Skeletal muscle satellite cell (primary cell): ENCODE results near the gene KCNQ1.

Experiments
- H3K27me3 ChIP-seq: 2 replicates; pipeline ENCODE4 v1.7.0; 2013; ENCODE audit warnings: low read length; ENCODE audit not compliant: control insufficient read depth, insufficient read depth
- H3K36me3 ChIP-seq: 2 replicates; pipeline ENCODE4 v1.7.0; 2013; ENCODE audit warnings: mild to moderate bottlenecking, control low read depth, low read length; ENCODE audit not compliant: insufficient read depth
- H3K4me1 ChIP-seq: 2 replicates; pipeline ENCODE4 v1.7.0; 2013; ENCODE audit warnings: low read length; ENCODE audit not compliant: control insufficient read depth, insufficient read depth
- H3K4me2 ChIP-seq: 2 replicates; pipeline ENCODE4 v1.7.0; 2013; ENCODE audit warnings: mild to moderate bottlenecking, low read length
- H3K4me3 ChIP-seq: 2 replicates; pipeline ENCODE4 v1.7.0; 2013; ENCODE audit warnings: low read length
- H3K9ac ChIP-seq: 2 replicates; pipeline ENCODE4 v1.7.0; 2013; ENCODE audit warnings: mild to moderate bottlenecking, low read depth, low read length, moderate library complexity
- H3K9me3 ChIP-seq: replicated peaks from 2 replicates; pipeline ENCODE4 v1.7.0; 2013; ENCODE audit warnings: mild to moderate bottlenecking, control low read depth, low read length

Gene KCNQ1

DNA sequence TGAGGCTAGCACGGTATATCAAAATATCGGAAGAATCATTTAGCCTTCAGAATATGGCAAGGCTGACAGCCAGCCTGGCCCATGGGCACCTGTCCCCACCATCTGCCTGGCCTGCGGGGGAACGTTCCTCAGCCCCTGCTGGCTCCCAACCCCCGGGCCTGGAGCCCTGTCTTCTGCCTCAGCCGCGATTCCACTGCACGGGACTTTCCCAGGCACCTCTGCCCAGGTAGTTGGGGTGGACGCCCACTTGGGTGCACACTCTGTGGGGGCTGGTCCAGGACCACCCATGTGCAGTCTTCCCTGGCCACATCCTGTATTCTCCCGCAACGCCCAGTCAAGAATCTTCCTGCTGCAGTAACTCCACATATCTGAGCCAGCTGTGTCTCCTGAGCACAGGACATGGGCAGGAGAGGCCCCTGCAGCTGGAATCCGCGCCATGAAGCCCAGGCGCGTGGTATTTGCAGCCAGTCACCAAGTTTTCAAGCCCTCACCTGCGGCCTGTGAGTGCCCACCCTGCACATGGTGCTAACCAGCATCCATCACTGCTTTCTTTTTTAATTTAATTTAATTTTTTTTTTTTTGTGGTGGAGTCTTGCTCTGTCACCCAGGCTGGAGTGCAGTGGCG is 77.9 kb downstream of the KCNQ1 start:
- H3K4me3 ChIP-seq: no peak overlapping the region
- H3K9me3 ChIP-seq: no peaks in the 10 kb centered on the region
- peaks cover 56% of the 10 kb centered on the region for H3K27me3 ChIP-seq
- H3K4me1 ChIP-seq: no peaks in the 10 kb centered on the region
- H3K4me2 ChIP-seq: no peak overlapping the region
- H3K36me3 ChIP-seq: no peaks in the 10 kb centered on the region
- H3K9ac ChIP-seq: no peak overlapping the region

DNA sequence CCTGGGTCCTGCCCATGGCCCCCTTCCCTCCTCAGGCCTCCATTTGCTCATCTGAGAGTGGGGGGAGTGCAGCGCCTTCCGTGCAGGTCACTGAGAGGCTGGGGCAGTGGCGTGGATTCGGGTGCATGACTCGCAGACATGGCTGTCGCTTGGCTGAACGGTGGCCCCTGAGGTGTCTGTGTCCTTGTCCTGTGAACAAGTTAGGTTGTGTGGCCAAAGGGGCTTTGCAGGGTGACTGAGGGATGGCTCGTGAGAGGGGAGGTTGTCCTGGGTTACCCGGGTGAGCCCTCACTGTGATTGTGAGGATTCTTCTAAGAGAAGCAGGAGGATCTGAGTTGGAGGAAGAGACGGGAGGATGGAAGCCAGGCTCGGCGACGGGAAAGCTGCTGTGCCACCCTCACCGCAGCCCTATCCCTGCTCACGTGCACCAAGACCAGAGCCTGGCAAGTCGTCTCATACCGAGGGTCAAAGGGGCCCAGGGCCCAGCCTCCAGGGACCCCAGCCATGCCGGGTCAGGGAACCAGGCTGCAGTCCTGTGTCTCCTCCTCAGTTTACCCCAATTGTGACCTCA is 79.1 kb downstream of the KCNQ1 start:
- Histone ChIP-seq H3K4me3 (no peak overlapping the region), H3K27me3 (peaks cover 56% of the 10 kb centered on the region), H3K9ac (no peak overlapping the region), H3K36me3 (no peaks in the 10 kb centered on the region), H3K4me2 (no peak overlapping the region), H3K4me1 (no peaks in the 10 kb centered on the region), H3K9me3 (no peaks in the 10 kb centered on the region)

DNA sequence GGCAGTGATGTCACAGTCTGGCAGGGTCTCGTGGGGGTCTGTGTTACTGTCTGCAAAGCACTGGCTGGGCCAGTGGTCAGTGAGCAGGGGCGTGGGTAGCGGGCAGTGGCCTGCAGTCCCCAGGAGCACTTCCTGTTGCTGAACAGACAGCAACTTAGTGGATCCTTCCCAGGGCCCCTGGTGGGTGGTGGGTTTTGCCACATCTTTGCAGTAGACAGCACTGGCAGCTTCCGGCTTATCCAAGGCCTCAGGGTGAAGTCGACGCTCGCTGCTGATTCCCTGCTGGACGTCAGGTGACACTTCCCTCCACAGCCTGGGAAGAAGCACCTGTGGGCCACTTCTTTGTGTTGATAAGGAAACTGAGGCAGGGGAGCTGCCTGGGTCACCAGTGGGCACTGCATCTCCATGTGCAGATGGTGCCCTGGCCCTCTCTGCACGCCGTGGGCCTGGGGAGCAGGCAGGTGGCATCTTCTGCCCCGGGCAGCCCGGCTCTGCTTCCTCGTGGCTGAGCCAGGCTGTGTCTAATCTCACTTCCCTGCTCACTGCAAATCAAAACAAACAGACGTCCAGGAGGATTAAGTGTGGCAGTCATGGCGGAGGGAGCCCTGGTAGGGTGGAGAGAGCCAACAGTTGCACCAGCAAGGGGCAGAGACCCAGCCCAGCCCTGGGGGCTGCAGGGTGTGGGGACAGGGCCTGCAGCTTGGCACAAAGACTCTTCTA is 79.8 kb downstream of the KCNQ1 start:
- no peaks in the 10 kb centered on the region for H3K36me3 ChIP-seq
- H3K9me3 ChIP-seq: no peaks in the 10 kb centered on the region
- no peaks in the 10 kb centered on the region for H3K4me1 ChIP-seq
- no peak overlapping the region for H3K4me3 ChIP-seq
- no peak overlapping the region for H3K9ac ChIP-seq
- no peak overlapping the region for H3K4me2 ChIP-seq
- H3K27me3 ChIP-seq: peaks cover 61% of the 10 kb centered on the region

DNA sequence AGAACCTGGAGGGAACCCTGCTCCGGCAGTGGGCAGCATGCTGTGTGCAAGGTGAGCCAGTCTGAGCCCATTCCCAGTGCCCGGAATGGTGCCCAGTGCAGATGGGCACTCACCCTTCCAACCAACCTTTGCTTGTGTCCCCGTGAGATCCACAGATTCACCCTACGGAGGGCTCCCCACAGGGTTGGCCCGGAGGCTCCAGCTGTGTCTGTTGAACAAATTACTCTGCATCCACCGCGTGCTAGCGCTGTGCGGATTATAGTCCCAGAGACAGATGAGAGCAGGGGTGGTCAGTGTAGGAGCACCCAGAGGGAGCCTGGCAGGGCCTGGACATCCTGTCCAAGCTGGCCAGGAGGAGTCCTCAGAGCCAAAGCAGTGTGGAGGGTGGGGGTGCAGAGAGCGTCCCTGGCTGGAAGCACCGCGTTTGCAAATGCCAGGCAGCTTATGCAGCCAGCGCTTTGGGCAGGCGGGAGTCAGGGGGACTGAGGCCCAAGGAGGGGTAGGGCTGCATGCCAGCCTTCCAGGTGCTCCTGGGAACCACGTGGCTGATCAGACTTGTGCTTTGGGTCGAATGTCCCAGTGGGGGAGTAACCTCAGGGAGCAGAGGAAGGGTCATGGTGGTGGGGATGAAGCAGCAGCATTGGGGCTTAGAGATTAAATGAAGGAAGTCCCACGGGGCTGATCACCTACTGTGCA is 80.5 kb downstream of the KCNQ1 start:
- Histone ChIP-seq H3K9me3 (no peaks in the 10 kb centered on the region), H3K9ac (no peak overlapping the region), H3K4me2 (no peak overlapping the region), H3K27me3 (peaks cover 61% of the 10 kb centered on the region), H3K4me1 (no peaks in the 10 kb centered on the region), H3K4me3 (no peak overlapping the region), H3K36me3 (no peaks in the 10 kb centered on the region)

DNA sequence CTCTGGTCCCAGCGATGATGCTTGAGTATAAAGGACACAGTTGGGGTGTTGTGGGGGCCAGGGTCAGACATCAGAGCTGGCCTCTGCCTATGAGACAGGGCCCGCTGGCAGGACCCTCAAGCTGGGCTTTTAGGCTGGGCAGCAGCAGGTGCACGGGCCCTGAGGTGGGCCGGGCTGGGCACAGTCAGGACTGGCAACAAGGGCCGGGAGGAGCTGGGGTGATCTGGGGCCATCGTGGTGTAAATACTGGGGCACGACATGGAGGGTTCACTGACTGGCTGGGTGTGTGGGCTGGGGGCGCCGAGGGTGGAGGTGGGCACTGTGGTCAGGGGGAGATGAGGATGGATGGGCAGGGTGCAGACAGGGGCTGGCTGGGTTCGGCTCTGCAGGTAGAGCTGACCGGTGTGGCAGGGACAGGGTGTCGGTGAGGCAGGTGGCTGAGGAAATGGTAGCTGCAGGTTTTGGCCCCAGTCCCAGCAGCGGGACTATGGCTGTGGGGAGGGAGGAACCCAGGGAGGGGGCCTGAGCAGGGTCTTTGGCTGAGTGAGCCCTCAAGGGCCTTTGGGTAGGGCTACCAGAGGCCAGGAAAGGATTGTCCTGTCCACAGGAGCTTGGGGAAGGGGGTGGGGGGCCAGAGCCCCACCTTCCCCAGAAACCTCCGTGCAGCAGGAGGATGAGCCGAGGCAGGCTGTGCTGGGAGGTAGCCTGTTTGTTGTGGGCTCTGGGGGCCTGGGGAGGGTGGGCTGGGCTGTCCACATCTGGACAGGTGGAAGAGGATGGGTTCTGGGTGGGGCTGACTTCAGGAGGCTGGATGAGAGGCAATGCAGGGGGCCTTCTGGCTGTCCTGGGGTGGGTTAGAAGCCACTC is 81.4 kb downstream of the KCNQ1 start:
- H3K4me2 ChIP-seq: no peak overlapping the region
- H3K4me1 ChIP-seq: no peaks in the 10 kb centered on the region
- no peaks in the 10 kb centered on the region for H3K36me3 ChIP-seq
- H3K4me3 ChIP-seq: no peak overlapping the region
- peaks cover 55% of the 10 kb centered on the region for H3K27me3 ChIP-seq
- no peak overlapping the region for H3K9ac ChIP-seq
- H3K9me3 ChIP-seq: no peaks in the 10 kb centered on the region

DNA sequence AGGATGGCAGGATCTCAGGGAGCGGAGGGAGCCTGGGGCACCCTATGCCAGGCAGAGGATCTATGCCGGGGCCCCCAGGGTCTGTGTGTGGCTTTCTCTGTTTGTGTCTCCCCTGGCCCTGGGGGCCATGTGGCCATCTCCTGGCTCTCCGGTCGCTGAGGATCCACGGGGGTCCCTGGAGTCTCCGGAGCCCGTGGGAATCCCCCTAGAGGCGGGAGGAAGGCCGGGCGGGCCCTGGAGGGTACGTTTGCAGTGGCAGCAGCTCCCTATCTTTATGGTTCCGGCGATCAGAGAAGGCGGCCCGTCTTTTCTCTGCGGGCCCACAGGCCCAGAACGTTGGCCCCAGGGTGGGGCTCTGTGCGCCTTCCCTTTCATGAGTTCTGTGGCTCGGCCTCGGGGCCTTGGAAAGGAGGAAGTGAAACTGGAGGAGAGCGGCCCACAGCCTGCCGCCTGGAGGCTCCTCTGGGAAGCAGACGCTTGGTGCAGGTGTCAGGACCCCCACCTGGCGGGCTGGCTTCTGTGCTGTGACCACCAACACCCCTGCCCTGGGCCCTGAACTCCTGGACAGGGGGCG is 82.1 kb downstream of the KCNQ1 start:
- peaks cover 52% of the 10 kb centered on the region for H3K27me3 ChIP-seq
- H3K36me3 ChIP-seq: no peaks in the 10 kb centered on the region
- H3K9ac ChIP-seq: no peak overlapping the region
- no peak overlapping the region for H3K4me3 ChIP-seq
- no peak overlapping the region for H3K4me2 ChIP-seq
- H3K4me1 ChIP-seq: no peaks in the 10 kb centered on the region
- no peaks in the 10 kb centered on the region for H3K9me3 ChIP-seq

DNA sequence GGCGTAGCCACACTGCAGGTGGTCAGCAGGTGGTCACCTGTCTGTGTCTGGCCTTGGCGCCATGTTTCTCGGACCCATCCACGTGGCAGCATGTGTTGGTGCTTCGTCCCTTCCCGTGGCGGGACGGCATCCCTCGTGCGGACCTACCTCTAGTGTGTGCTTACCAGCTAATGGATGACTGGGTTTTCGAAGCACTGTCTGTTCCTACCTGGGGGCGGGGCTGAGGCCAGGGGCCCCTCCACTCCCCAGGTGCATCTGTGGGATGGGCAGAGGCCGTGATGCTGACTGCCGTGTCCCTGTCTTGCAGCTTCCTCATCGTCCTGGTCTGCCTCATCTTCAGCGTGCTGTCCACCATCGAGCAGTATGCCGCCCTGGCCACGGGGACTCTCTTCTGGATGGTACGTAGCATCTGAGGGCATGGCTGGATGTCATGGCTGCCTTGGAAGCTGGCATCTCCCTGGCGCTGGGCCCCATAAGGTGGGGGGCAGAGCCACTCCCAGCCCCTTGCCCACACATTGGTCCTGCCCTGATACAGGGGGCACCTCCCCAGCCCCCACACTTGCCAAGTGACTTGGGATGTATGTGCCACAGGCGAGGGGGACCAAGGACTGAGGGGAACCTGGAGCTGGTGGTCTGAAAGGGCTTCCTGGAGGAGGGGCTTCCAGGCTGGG is 82.9 kb downstream of the KCNQ1 start:
- H3K4me2 ChIP-seq: no peak overlapping the region
- no peak overlapping the region for H3K9ac ChIP-seq
- no peak overlapping the region for H3K4me3 ChIP-seq
- H3K27me3 ChIP-seq: peaks cover 50% of the 10 kb centered on the region
- no peaks in the 10 kb centered on the region for H3K9me3 ChIP-seq
- H3K4me1 ChIP-seq: no peaks in the 10 kb centered on the region
- no peaks in the 10 kb centered on the region for H3K36me3 ChIP-seq

DNA sequence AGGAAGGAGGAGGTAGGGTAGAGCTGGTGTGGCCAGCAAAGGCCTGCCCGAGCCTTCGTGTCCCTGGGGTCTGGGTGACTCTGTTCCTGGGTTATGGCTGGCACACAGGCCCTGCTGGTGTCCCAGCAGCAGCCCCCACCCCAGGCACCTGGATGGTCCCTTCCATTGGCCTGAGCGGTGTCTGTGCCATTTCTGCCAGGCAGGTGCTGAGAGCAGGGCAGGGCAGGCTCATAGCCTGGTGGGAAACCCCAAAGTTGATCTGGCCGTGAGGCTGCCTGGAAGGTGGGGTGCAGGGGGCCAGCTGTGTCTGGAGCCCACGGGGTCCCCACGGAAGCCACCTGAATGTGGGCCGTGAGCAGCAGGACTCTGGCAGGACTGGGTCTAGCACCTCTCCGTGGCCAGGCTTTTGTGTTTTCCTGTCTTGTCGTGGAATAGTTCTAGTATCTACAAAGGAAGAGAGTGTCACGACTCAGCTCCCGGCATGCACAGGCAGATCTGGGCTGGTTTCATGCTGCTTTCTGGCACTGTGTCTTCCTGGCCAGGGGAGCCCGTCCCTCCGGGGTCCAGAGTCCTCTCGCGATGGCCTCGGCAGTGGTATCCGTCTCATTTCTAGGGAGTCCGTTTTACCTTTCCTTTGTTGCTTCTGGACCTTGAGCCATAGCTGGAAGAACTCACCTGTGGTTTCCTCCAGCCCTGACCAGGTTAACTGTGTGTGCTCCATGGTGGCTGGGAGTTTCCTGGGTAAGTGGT is 83.7 kb downstream of the KCNQ1 start:
- no peak overlapping the region for H3K4me3 ChIP-seq
- no peaks in the 10 kb centered on the region for H3K9me3 ChIP-seq
- H3K9ac ChIP-seq: no peak overlapping the region
- peaks cover 49% of the 10 kb centered on the region for H3K27me3 ChIP-seq
- peaks cover 7% of the 10 kb centered on the region for H3K4me1 ChIP-seq
- H3K36me3 ChIP-seq: no peaks in the 10 kb centered on the region
- H3K4me2 ChIP-seq: no peak overlapping the region

DNA sequence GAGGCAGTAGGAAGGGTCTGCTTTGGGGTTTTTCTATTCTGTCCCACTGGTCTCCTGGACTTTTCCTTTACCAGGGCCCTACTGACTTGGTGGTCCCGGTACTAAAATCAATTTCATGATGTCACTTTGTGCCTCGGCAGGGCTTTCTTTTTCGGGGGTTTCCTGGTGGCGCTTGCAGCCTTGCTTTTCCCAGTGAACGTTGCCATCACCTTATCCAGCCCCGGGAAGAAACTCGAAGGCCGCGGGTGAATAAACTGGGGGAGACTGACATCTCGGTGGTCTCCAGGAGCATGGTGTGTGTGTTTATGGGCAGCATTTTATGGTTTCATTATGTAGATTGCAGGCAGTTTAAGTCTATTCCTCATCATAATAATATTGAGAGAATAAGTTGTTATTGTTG is 84.4 kb downstream of the KCNQ1 start:
- Histone ChIP-seq H3K4me3 (no peak overlapping the region), H3K9ac (no peak overlapping the region), H3K9me3 (no peaks in the 10 kb centered on the region), H3K27me3 (peaks cover 43% of the 10 kb centered on the region), H3K36me3 (no peaks in the 10 kb centered on the region), H3K4me1 (peaks cover 13% of the 10 kb centered on the region), H3K4me2 (no peak overlapping the region)

DNA sequence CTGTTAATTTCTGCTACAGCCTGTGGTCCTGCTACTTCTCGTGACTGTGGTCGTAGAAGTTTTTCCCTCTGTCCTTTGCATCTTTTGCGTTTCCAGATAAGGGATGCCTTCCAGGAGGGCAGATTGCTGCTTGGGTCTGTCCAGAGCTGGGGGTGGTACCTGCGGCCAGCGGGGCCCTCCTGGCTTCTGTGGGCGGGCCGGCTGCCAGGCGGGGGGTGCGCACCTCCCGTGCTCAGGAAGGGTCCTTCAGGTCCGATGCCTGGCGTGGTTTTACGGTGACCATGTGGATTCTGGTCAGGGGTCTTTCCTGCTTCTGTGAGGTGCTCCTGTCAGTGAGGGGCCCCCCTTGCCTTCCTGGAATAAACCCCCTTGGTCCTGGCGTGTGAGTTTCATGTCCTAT is 84.8 kb downstream of the KCNQ1 start:
- H3K27me3 ChIP-seq: peaks cover 39% of the 10 kb centered on the region
- peaks cover 15% of the 10 kb centered on the region for H3K4me1 ChIP-seq
- no peak overlapping the region for H3K9ac ChIP-seq
- H3K36me3 ChIP-seq: no peaks in the 10 kb centered on the region
- H3K4me3 ChIP-seq: no peak overlapping the region
- no peak overlapping the region for H3K4me2 ChIP-seq
- no peaks in the 10 kb centered on the region for H3K9me3 ChIP-seq
